Liver (tissue), 9 donors: ENCODE data around the gene TMEM232. TPM values are rescaled to one million over a fixed set of nuclear protein-coding genes. Genes with fewer than 3 reads are reported as not detected.

ENCODE experiments used
- DNase-seq: peaks from one replicate; pipeline ENCODE4 v3.0.0-alpha.2; 2017; ENCODE audit warnings: low spot score
- H3K27ac ChIP-seq, 2 donors: one replicate each; pipeline ENCODE4 v1.7.0; 2013; ENCODE audit warnings: inconsistent platforms in 2 of 2, low read length in 2 of 2, control low read depth in 1 of 2, low read depth in 1 of 2, mild to moderate bottlenecking in 1 of 2
- H3K27me3 ChIP-seq, 4 donors: one replicate each; pipeline versions ENCODE4 v1.6.1 to v1.7.0; 2013; ENCODE audit warnings: low read length in 3 of 4, inconsistent platforms in 1 of 4, mild to moderate bottlenecking in 1 of 4, moderate library complexity in 1 of 4; ENCODE audit not compliant: control insufficient read depth in 4 of 4, insufficient read depth in 4 of 4
- H3K36me3 ChIP-seq, 4 donors: one replicate each; pipeline versions ENCODE4 v1.6.1 to v1.7.0; 2013; ENCODE audit warnings: low read length in 3 of 4, mild to moderate bottlenecking in 3 of 4, low read depth in 1 of 4, moderate library complexity in 1 of 4; ENCODE audit not compliant: control insufficient read depth in 4 of 4, insufficient read depth in 3 of 4
- H3K4me1 ChIP-seq, 4 donors: one replicate each; pipeline versions ENCODE4 v1.6.1 to v1.7.0; 2013; ENCODE audit warnings: low read length in 3 of 4, mild to moderate bottlenecking in 3 of 4, moderate library complexity in 1 of 4; ENCODE audit not compliant: control insufficient read depth in 4 of 4, insufficient read depth in 4 of 4
- H3K4me3 ChIP-seq, 3 donors: one replicate each; pipeline versions ENCODE4 v1.6.1 to v1.7.0; 2013; ENCODE audit warnings: low read length in 3 of 3, control low read depth in 1 of 3, low read depth in 1 of 3, mild to moderate bottlenecking in 1 of 3
- H3K9ac ChIP-seq, 2 donors: one replicate each; pipeline ENCODE4 v1.7.0; 2013; ENCODE audit warnings: low read length in 2 of 2, mild to moderate bottlenecking in 2 of 2, moderate library complexity in 2 of 2, control low read depth in 1 of 2, low read depth in 1 of 2
- H3K9me3 ChIP-seq, 4 donors: one replicate each; pipeline versions ENCODE4 v1.6.1 to v1.7.0; 2013; ENCODE audit warnings: low read length in 3 of 4; ENCODE audit not compliant: control insufficient read depth in 4 of 4
- CTCF ChIP-seq: fragments of 150-350 bp; IDR thresholded peaks from 2 replicates; pipeline ENCODE4 v1.5.1; 2017; ENCODE audit warnings: improper control_type of control experiment, low read depth, low read length; ENCODE audit not compliant: missing input control
- EGR1 ChIP-seq, 2 donors: IDR thresholded peaks; 2 replicates each; pipeline ENCODE4 v1.6.1; 2016 to 2018; ENCODE audit warnings: antibody characterized with exemption in 2 of 2, low read depth in 2 of 2
- FOXA1 ChIP-seq: IDR thresholded peaks from 2 replicates; pipeline ENCODE4 v1.6.1; 2016; ENCODE audit warnings: antibody characterized with exemption
- FOXA2 ChIP-seq: IDR thresholded peaks from 2 replicates; pipeline ENCODE4 v1.6.1; 2016; ENCODE audit warnings: antibody characterized with exemption
- GABPA ChIP-seq, 2 donors: IDR thresholded peaks in 1 of 2; conservative IDR thresholded peaks in 1 of 2; 2 replicates each; pipeline ENCODE4 v1.6.1; 2016; ENCODE audit warnings: antibody characterized with exemption in 2 of 2, mild to moderate bottlenecking in 1 of 2, moderate library complexity in 1 of 2
- HNF4A ChIP-seq, 2 donors: conservative IDR thresholded peaks; 2 replicates each; pipeline ENCODE4 v1.6.1; 2016; ENCODE audit warnings: antibody characterized with exemption in 2 of 2, mild to moderate bottlenecking in 2 of 2
- HNF4G ChIP-seq: IDR thresholded peaks from 2 replicates; pipeline ENCODE4 v1.6.1; 2016; ENCODE audit warnings: antibody characterized with exemption
- JUND ChIP-seq, 2 donors: IDR thresholded peaks; 2 replicates each; pipeline ENCODE4 v1.6.1; 2016; ENCODE audit warnings: antibody characterized with exemption in 2 of 2
- MAX ChIP-seq: IDR thresholded peaks from 2 replicates; pipeline ENCODE4 v1.6.1; 2016; ENCODE audit warnings: antibody characterized with exemption
- NR2F2 ChIP-seq: IDR thresholded peaks from 2 replicates; pipeline ENCODE4 v1.6.1; 2016; ENCODE audit warnings: antibody characterized with exemption
- RAD21 ChIP-seq, 2 donors: IDR thresholded peaks; 2 replicates each; pipeline ENCODE4 v1.6.1; 2016; ENCODE audit warnings: antibody characterized with exemption in 2 of 2, mild to moderate bottlenecking in 2 of 2
- RXRA ChIP-seq, 2 donors: IDR thresholded peaks; 2 replicates each; pipeline ENCODE4 v1.6.1; 2017 to 2018; ENCODE audit warnings: antibody characterized with exemption in 2 of 2, mild to moderate bottlenecking in 1 of 2
- SP1 ChIP-seq: IDR thresholded peaks from 2 replicates; pipeline ENCODE4 v1.6.1; 2018; ENCODE audit warnings: antibody characterized with exemption, mild to moderate bottlenecking
- TAF1 ChIP-seq: conservative IDR thresholded peaks from 2 replicates; pipeline ENCODE4 v1.6.1; 2016; ENCODE audit warnings: antibody characterized with exemption, mild to moderate bottlenecking
- YY1 ChIP-seq: IDR thresholded peaks from 2 replicates; pipeline ENCODE4 v1.6.1; 2016; ENCODE audit warnings: antibody characterized with exemption, mild to moderate bottlenecking
- WGBS: extraction: QIAGEN DNeasy Blood & Tissue Kit; methylation state at CpG from one replicate; pipeline ENCODE4 v1.1.7; 2013; 5-methylcytosine and 5-hydroxymethylcytosine counted together
- polyA plus RNA-seq, 2 donors: library from polyadenylated mRNA; stranded (reverse) in 1 of 2; unstranded in 1 of 2; fragments of 200-250 nt in 1 of 2; fragments of >200 nt in 1 of 2; fragmentation: Nextera tagmentation in 1 of 2; extraction: Ambion mirVana in 1 of 2; gene quantifications; one replicate each; pipeline versions ENCODE4 v1.2.1 to v1.2.3, GENCODE V29; 2013 to 2015
- total RNA-seq, 2 donors: library from RNA; depleted of rRNA; stranded (reverse); fragments of >200 nt; gene quantifications; one replicate each; pipeline ENCODE4 v1.2.3, GENCODE V29; 2014
- TF ChIP-seq, protein P1 (sequence below): IDR thresholded peaks from 2 replicates; pipeline ENCODE4 v1.6.1; 2016; ENCODE audit warnings: antibody characterized with exemption, mild to moderate bottlenecking
- TF ChIP-seq, protein P2 (sequence below): IDR thresholded peaks from 2 replicates; pipeline ENCODE4 v1.6.1; 2016; ENCODE audit warnings: antibody characterized with exemption
- TF ChIP-seq, protein P3 (sequence below): IDR thresholded peaks from 2 replicates; pipeline ENCODE4 v1.6.1; 2016; ENCODE audit warnings: antibody characterized with exemption
- donor health status: healthy.
- donor health status: healthy.
- donor health status: healthy.
- donor health status: healthy.
- donor health status: healthy.

The TMEM232 gene
- total and polyA plus RNA-seq, 4 donors: 0.39 to 2.5 (median 1.0) TPM

DNA sequence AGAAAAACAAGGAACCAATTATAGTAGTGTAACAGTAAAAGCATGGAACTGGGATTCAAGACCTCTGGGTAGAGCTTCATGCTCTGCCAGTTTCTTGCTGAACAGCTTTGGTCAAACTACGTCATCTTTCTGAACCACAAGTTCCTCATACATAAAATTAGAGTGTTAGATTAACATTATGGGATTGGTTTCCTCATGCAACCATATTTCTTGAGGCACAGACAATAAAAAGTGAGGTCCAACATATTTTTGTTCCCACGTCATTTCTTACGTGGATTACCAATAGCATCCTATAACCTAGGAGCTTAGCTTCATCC is 354.8 kb downstream of the TMEM232 start:
- Histone ChIP-seq H3K9ac (no peak overlapping the region), H3K27ac (no peak overlapping the region), H3K4me1 (no peaks in the 10 kb centered on the region), H3K27me3 (no peaks in the 10 kb centered on the region), H3K36me3 (no peaks in the 10 kb centered on the region), H3K4me3 (no peak overlapping the region), H3K9me3 (no peaks in the 10 kb centered on the region)
- DNase-seq: no peak
- TF ChIP-seq, protein P1, sequence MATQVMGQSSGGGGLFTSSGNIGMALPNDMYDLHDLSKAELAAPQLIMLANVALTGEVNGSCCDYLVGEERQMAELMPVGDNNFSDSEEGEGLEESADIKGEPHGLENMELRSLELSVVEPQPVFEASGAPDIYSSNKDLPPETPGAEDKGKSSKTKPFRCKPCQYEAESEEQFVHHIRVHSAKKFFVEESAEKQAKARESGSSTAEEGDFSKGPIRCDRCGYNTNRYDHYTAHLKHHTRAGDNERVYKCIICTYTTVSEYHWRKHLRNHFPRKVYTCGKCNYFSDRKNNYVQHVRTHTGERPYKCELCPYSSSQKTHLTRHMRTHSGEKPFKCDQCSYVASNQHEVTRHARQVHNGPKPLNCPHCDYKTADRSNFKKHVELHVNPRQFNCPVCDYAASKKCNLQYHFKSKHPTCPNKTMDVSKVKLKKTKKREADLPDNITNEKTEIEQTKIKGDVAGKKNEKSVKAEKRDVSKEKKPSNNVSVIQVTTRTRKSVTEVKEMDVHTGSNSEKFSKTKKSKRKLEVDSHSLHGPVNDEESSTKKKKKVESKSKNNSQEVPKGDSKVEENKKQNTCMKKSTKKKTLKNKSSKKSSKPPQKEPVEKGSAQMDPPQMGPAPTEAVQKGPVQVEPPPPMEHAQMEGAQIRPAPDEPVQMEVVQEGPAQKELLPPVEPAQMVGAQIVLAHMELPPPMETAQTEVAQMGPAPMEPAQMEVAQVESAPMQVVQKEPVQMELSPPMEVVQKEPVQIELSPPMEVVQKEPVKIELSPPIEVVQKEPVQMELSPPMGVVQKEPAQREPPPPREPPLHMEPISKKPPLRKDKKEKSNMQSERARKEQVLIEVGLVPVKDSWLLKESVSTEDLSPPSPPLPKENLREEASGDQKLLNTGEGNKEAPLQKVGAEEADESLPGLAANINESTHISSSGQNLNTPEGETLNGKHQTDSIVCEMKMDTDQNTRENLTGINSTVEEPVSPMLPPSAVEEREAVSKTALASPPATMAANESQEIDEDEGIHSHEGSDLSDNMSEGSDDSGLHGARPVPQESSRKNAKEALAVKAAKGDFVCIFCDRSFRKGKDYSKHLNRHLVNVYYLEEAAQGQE: no peak
- TF ChIP-seq GABPA (IDR thresholded peaks at IDR 0.05 in 1 of 2, conservative IDR thresholded peaks at IDR 0.05 in 1 of 2) (no peak), RAD21 (IDR thresholded peaks at IDR 0.05) (no peak), YY1 (no peak), RXRA (IDR thresholded peaks at IDR 0.05) (no peak), TAF1 (no peak), NR2F2 (no peak), MAX (no peak), JUND (IDR thresholded peaks at IDR 0.05) (no peak), HNF4A (conservative IDR thresholded peaks at IDR 0.05) (no peak), CTCF (no peak), FOXA1 (no peak), HNF4G (no peak), EGR1 (IDR thresholded peaks at IDR 0.05; ENCODE audit: low read depth in 2 of 2) (no peak), FOXA2 (no peak), SP1 (no peak)
- TF ChIP-seq, protein P2, sequence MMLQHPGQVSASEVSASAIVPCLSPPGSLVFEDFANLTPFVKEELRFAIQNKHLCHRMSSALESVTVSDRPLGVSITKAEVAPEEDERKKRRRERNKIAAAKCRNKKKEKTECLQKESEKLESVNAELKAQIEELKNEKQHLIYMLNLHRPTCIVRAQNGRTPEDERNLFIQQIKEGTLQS: no peak
- TF ChIP-seq, protein P3, sequence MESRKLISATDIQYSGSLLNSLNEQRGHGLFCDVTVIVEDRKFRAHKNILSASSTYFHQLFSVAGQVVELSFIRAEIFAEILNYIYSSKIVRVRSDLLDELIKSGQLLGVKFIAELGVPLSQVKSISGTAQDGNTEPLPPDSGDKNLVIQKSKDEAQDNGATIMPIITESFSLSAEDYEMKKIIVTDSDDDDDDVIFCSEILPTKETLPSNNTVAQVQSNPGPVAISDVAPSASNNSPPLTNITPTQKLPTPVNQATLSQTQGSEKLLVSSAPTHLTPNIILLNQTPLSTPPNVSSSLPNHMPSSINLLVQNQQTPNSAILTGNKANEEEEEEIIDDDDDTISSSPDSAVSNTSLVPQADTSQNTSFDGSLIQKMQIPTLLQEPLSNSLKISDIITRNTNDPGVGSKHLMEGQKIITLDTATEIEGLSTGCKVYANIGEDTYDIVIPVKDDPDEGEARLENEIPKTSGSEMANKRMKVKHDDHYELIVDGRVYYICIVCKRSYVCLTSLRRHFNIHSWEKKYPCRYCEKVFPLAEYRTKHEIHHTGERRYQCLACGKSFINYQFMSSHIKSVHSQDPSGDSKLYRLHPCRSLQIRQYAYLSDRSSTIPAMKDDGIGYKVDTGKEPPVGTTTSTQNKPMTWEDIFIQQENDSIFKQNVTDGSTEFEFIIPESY: no peak
- WGBS: 92% methylated on average over 3 of the region's 3 CpGs
